WTC11 (cell line): Measurements from ENCODE around the gene ANO1. TPM values are rescaled to one million over a fixed set of nuclear protein-coding genes. Genes with fewer than 3 reads are reported as not detected.

Experiments used
- ATAC-seq: fragments of 200-7000 bp; cut with Tn5 transposase; 2 replicates; pipeline ENCODE4 v1.10.0; 2021; ENCODE audit warnings: mild to moderate bottlenecking, moderate library complexity
- CTCF ChIA-PET: fragments of 300-600 bp; sonication (Branson Sonifier 250); formaldehyde crosslinking; loops from one replicate; lab custom pipeline; 2021; ENCODE audit warnings: antibody characterized with exemption; lab: Charles Lee
- POLR2A ChIA-PET: fragments of 350-600 bp; sonication (Branson Sonifier 250); formaldehyde crosslinking; loops from one replicate; lab custom pipeline; 2021; ENCODE audit warnings: antibody characterized with exemption; lab: Charles Lee
- DNase-seq: peaks from one replicate; pipeline ENCODE4 v3.0.0; 2021; ENCODE audit warnings: low spot score
- H3K27ac Mint-ChIP-seq: 2 replicates; pipeline ENCODE4 v1.8.0; 2021; ENCODE audit warnings: mixed read lengths
- H3K27me3 Mint-ChIP-seq: 2 replicates; pipeline ENCODE4 v1.8.0; 2021; ENCODE audit warnings: low read depth, mild to moderate bottlenecking, moderate library complexity, mixed read lengths
- H3K36me3 Mint-ChIP-seq: 2 replicates; pipeline ENCODE4 v1.8.0; 2021; ENCODE audit warnings: mixed read lengths
- H3K4me1 Mint-ChIP-seq: 2 replicates; pipeline ENCODE4 v1.8.0; 2022; ENCODE audit warnings: mixed read lengths
- H3K4me3 Mint-ChIP-seq: 2 replicates; pipeline ENCODE4 v1.8.0; 2021; ENCODE audit warnings: mild to moderate bottlenecking, moderate library complexity, mixed read lengths
- H3K9me3 Mint-ChIP-seq: 2 replicates; pipeline ENCODE4 v1.8.0; 2021; ENCODE audit warnings: mixed read lengths
- AFF4 ChIP-seq: sonication (generic); formaldehyde crosslinking; IDR thresholded peaks from 2 replicates; pipeline ENCODE4 v1.8.1; 2023; ENCODE audit warnings: mild to moderate bottlenecking, missing genetic modification reagents, borderline replicate concordance
- ARID4B ChIP-seq: sonication (generic); formaldehyde crosslinking; IDR thresholded peaks from 2 replicates; pipeline ENCODE4 v1.8.0; 2023; ENCODE audit warnings: missing genetic modification reagents, mild to moderate bottlenecking, borderline replicate concordance
- CDX4 ChIP-seq: fragments of 250-450 bp; sonication (Bioruptor Pico); IDR thresholded peaks from 2 replicates; pipeline ENCODE4 v1.9.0; 2021; ENCODE audit warnings: moderate library complexity, mild to moderate bottlenecking, inconsistent platforms, borderline replicate concordance
- EMX1 ChIP-seq: fragments of 250-450 bp; sonication (Bioruptor Pico); IDR thresholded peaks from 2 replicates; pipeline ENCODE4 v1.8.0; 2021; ENCODE audit warnings: mild to moderate bottlenecking
- ESRRA ChIP-seq: sonication (generic); formaldehyde crosslinking; IDR thresholded peaks from 2 replicates; pipeline ENCODE4 v1.8.1; 2022; ENCODE audit warnings: mild to moderate bottlenecking, missing genetic modification reagents, borderline replicate concordance
- FOXJ3 ChIP-seq: sonication (generic); formaldehyde crosslinking; IDR thresholded peaks from 2 replicates; pipeline ENCODE4 v1.9.0; 2021; ENCODE audit warnings: missing genetic modification reagents, mild to moderate bottlenecking, borderline replicate concordance
- GABPB1 ChIP-seq: sonication (generic); formaldehyde crosslinking; IDR thresholded peaks from 2 replicates; pipeline ENCODE4 v1.8.1; 2023; ENCODE audit warnings: mild to moderate bottlenecking, missing genetic modification reagents
- GRHL2 ChIP-seq: fragments of 250-450 bp; sonication (Bioruptor Pico); IDR thresholded peaks from 2 replicates; pipeline ENCODE4 v1.8.0; 2022; ENCODE audit warnings: mild to moderate bottlenecking, moderate library complexity; ENCODE audit not compliant: insufficient replicate concordance, severe bottlenecking
- JAZF1 ChIP-seq: fragments of 250-450 bp; sonication (Bioruptor Pico); IDR thresholded peaks from 2 replicates; pipeline ENCODE4 v1.9.0; 2021; ENCODE audit warnings: moderate library complexity, mild to moderate bottlenecking, inconsistent platforms
- PRDM15 ChIP-seq: sonication (generic); formaldehyde crosslinking; IDR thresholded peaks from 2 replicates; pipeline ENCODE4 v1.8.0; 2022; ENCODE audit warnings: missing genetic modification reagents
- RELA ChIP-seq: sonication (generic); formaldehyde crosslinking; IDR thresholded peaks from 2 replicates; pipeline ENCODE4 v1.8.1; 2022; ENCODE audit warnings: missing genetic modification reagents, mild to moderate bottlenecking, borderline replicate concordance
- SP1 ChIP-seq: sonication (generic); formaldehyde crosslinking; conservative IDR thresholded peaks from 2 replicates; pipeline ENCODE4 v1.8.1; 2022; ENCODE audit warnings: missing genetic modification reagents
- TP53 ChIP-seq: sonication (generic); formaldehyde crosslinking; IDR thresholded peaks from 2 replicates; pipeline ENCODE4 v1.8.1; 2023; ENCODE audit warnings: mild to moderate bottlenecking, missing genetic modification reagents
- ZBTB21 ChIP-seq: sonication (generic); formaldehyde crosslinking; IDR thresholded peaks from 2 replicates; pipeline ENCODE4 v1.8.1; 2023; ENCODE audit warnings: mild to moderate bottlenecking, missing genetic modification reagents, borderline replicate concordance
- ZNF121 ChIP-seq: sonication (generic); formaldehyde crosslinking; IDR thresholded peaks from 2 replicates; pipeline ENCODE4 v1.8.0; 2023; ENCODE audit warnings: missing genetic modification reagents
- ZNF138 ChIP-seq: sonication (generic); formaldehyde crosslinking; conservative IDR thresholded peaks from 2 replicates; pipeline ENCODE4 v1.8.1; 2022; ENCODE audit warnings: mild to moderate bottlenecking, moderate library complexity, missing genetic modification reagents
- ZNF232 ChIP-seq: sonication (generic); formaldehyde crosslinking; IDR thresholded peaks from 2 replicates; pipeline ENCODE4 v1.8.0; 2022; ENCODE audit warnings: mild to moderate bottlenecking, missing genetic modification reagents
- ZNF263 ChIP-seq: sonication (generic); formaldehyde crosslinking; IDR thresholded peaks from 2 replicates; pipeline ENCODE4 v1.8.1; 2022; ENCODE audit warnings: low read depth, mild to moderate bottlenecking, moderate library complexity, missing genetic modification reagents
- ZNF416 ChIP-seq: fragments of 250-450 bp; sonication (Bioruptor Pico); IDR thresholded peaks from 2 replicates; pipeline ENCODE4 v1.9.0; 2021; ENCODE audit warnings: mild to moderate bottlenecking, inconsistent platforms
- total RNA-seq: library from RNA; stranded (reverse); gene quantifications from 3 replicates; pipeline ENCODE4 v1.2.3, GENCODE V29; 2021

ANO1 gene
- total RNA-seq, 1 experiment from 2014 or later = 4.1 TPM

GRCh38 chr11:70159627-70160570 lies 81.8 kb downstream of the ANO1 start:
- H3K27me3 Mint-ChIP-seq = no peaks in the 10 kb centered on the region
- ATAC-seq = no peak
- TF ChIP-seq FOXJ3 (CRISPR knock-in tag) = no peak
- TF ChIP-seq GRHL2 (CRISPR knock-in tag) = no peak
- TF ChIP-seq ZNF416 (CRISPR knock-in tag) = no peak
- no peak for TF ChIP-seq SP1
- no peak for TF ChIP-seq CDX4 (CRISPR knock-in tag)
- TF ChIP-seq ZNF138 (CRISPR knock-in tag) = no peak
- TF ChIP-seq ZBTB21 (CRISPR knock-in tag) = no peak
- no peak for TF ChIP-seq ESRRA
- no peak for TF ChIP-seq AFF4 (CRISPR knock-in tag)
- no peak for TF ChIP-seq ZNF263
- no peak for TF ChIP-seq ZNF232 (CRISPR knock-in tag)
- no peak for TF ChIP-seq ZNF121 (CRISPR knock-in tag)
- TF ChIP-seq EMX1 (CRISPR knock-in tag) = no peak
- no peak for TF ChIP-seq GABPB1 (CRISPR knock-in tag)
- TF ChIP-seq RELA (CRISPR knock-in tag) = no peak
- no peak for TF ChIP-seq JAZF1 (CRISPR knock-in tag)
- no peak overlapping the region for H3K27ac Mint-ChIP-seq
- peaks cover 2% of the 10 kb centered on the region; the same call in 1 of the 2 replicates for H3K4me1 Mint-ChIP-seq
- ChIA-PET POLR2A (no interaction called here), CTCF (interaction anchor here (1.2 to 1.3 kb wide), 2 partner anchors 15 to 72 kb away, joined by 3 to 4 read pairs; no protein-coding TSS in a partner anchor)
- H3K36me3 Mint-ChIP-seq = no peaks in the 10 kb centered on the region
- no peaks in the 10 kb centered on the region for H3K9me3 Mint-ChIP-seq
- DNase-seq = no peak
- no peak overlapping the region for H3K4me3 Mint-ChIP-seq

GRCh38 chr11:70161043-70161625 lies 83.0 kb downstream of the ANO1 start:
- Mint-ChIP-seq H3K36me3 (no peaks in the 10 kb centered on the region), H3K27me3 (no peaks in the 10 kb centered on the region), H3K27ac (no peak overlapping the region), H3K4me3 (no peak overlapping the region), H3K4me1 (peaks cover 4% of the 10 kb centered on the region; the same call in 1 of the 2 replicates), H3K9me3 (no peaks in the 10 kb centered on the region)
- no peak for ATAC-seq
- POLR2A ChIA-PET = no interaction called here
- CTCF ChIA-PET = interaction anchor here (0.5 to 1.2 kb wide), 4 partner anchors 15 to 251 kb away, joined by 3 to 5 read pairs (median 3); no protein-coding TSS in a partner anchor
- no peak for DNase-seq
- TF ChIP-seq ZNF232 (CRISPR knock-in tag) = no peak
- no peak for TF ChIP-seq TP53 (CRISPR knock-in tag)
- no peak for TF ChIP-seq ARID4B (CRISPR knock-in tag)
- peak; percentile 50; the same call in 1 of the 2 replicates for TF ChIP-seq PRDM15 (CRISPR knock-in tag)
